AG04450 (cell line): Measurements from ENCODE around the gene GALNT1. TPM values are rescaled to one million over a fixed set of nuclear protein-coding genes. Genes with fewer than 3 reads are reported as not detected.
"Not testable (repeated sequence)": the region's sequence is repeated elsewhere in the genome, so short reads cannot be mapped to it uniquely, and the experiment has no call there.

Experiments
- CTCF ChIA-PET: fragments of 300-600, 350-600 bp; formaldehyde crosslinking; extraction: SDS; loops from one replicate; lab custom pipeline; 2022; ENCODE audit warnings: antibody characterized with exemption, inconsistent platforms; lab: Charles Lee
- POLR2A ChIA-PET: fragments of 350-600 bp; formaldehyde crosslinking; extraction: SDS; loops from one replicate; lab custom pipeline; 2021; ENCODE audit warnings: antibody characterized with exemption, inconsistent platforms; lab: Yijun Ruan, JAX
- DNase-seq: peaks from one replicate; pipeline ENCODE4 v3.0.0-alpha.2; 2011; ENCODE audit warnings: low read depth, low spot score
- H3K27ac ChIP-seq: one replicate; pipeline ENCODE4 v1.5.1; 2012; ENCODE audit warnings: low read depth, low read length, control low read depth
- H3K27me3 ChIP-seq: one replicate; pipeline ENCODE4 v1.6.0; 2012; ENCODE audit warnings: low read length; ENCODE audit not compliant: control insufficient read depth, insufficient read depth
- H3K4me3 ChIP-seq: 2 replicates; pipeline ENCODE4 v1.5.1; 2011; ENCODE audit warnings: mild to moderate bottlenecking, low read depth, low read length, control low read depth
- H3K9me3 ChIP-seq: 2 replicates; pipeline ENCODE4 v1.5.1; 2012; ENCODE audit warnings: low read length; ENCODE audit not compliant: control insufficient read depth, insufficient read depth
- CTCF ChIP-seq: IDR thresholded peaks from 2 replicates; pipeline ENCODE4 v1.5.1; 2011; ENCODE audit warnings: low read depth, low read length, control low read depth, inconsistent platforms
- polyA plus RNA-seq: library from polyadenylated mRNA; depleted of rRNA; stranded (reverse); fragments of >200 nt; gene quantifications from 2 replicates; pipeline ENCODE4 v1.2.3, GENCODE V29; 2011

Gene GALNT1
- polyA plus RNA-seq, 1 experiment = 69.5 TPM

DNA sequence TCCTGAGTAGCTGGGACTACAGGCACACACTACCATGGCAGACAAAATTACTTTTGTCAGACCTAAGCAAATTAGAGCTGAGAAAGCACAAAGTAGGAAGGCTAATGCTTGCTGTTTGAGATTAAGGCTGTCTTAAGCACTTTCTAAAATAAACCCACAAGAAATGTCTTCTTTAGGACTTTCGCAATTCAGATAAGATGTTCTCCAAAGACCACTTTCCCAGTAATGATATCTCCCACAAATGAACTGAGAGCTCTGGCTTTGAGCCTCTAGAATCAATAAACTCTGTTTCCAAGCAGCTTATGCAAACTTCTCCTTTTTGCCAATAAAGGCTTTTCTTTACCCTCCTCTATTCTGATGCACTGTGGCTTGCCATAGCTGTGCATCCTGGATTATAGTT is 32.0 kb upstream of the GALNT1 start:
- Histone ChIP-seq H3K4me3 (no peak overlapping the region), H3K27me3 (peaks cover 13% of the 10 kb centered on the region), H3K9me3 (no peaks in the 10 kb centered on the region), H3K27ac (no peak overlapping the region)
- TF ChIP-seq CTCF = no peak
- DNase-seq = no peak
- ChIA-PET POLR2A (no interaction called here), CTCF (no interaction called here)

- no peak for TF ChIP-seq CTCF
- Histone ChIP-seq H3K4me3 (no peak overlapping the region), H3K27ac (no peak overlapping the region), H3K27me3 (peaks cover 9% of the 10 kb centered on the region), H3K9me3 (no peaks in the 10 kb centered on the region)
- ChIA-PET CTCF (no interaction called here), POLR2A (no interaction called here)
- DNase-seq = no peak
These were observed 28.2 kb upstream of the GALNT1 start for GRCh38 chr18:35553300-35553699.

DNA sequence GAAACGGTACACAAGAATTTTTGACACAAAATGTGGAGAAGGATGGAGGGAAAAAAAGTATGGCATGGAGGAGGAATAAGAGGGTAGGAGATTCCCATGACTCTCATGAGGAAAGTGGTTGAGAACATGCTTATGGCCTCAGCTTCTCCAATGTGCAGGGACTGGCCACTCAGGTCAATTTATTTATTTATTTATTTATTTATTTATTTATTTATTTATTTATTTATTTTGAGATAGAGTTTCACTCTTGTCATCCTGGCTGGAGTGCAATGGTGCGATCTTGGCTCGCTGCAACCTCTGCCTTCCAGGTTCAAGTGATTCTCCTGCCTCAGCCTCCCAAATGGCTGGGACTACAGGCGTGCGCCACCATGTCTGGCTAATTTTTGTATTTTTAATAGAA is 26.0 kb upstream of the GALNT1 start:
- POLR2A ChIA-PET, CTCF ChIA-PET, H3K27ac ChIP-seq, H3K4me3 ChIP-seq, H3K9me3 ChIP-seq, DNase-seq: not testable (repeated sequence)
- peaks cover 16% of the 10 kb centered on the region for H3K27me3 ChIP-seq

- H3K9me3 ChIP-seq = no peaks in the 10 kb centered on the region
- DNase-seq = no peak
- peaks cover 7% of the 10 kb centered on the region for H3K27me3 ChIP-seq
- no peak overlapping the region for H3K4me3 ChIP-seq
- CTCF ChIA-PET = no interaction called here
- H3K27ac ChIP-seq = no peak overlapping the region
- TF ChIP-seq CTCF = no peak
- POLR2A ChIA-PET = no interaction called here
These were observed 21.7 kb upstream of the GALNT1 start for GRCh38 chr18:35559867-35560266.

DNA sequence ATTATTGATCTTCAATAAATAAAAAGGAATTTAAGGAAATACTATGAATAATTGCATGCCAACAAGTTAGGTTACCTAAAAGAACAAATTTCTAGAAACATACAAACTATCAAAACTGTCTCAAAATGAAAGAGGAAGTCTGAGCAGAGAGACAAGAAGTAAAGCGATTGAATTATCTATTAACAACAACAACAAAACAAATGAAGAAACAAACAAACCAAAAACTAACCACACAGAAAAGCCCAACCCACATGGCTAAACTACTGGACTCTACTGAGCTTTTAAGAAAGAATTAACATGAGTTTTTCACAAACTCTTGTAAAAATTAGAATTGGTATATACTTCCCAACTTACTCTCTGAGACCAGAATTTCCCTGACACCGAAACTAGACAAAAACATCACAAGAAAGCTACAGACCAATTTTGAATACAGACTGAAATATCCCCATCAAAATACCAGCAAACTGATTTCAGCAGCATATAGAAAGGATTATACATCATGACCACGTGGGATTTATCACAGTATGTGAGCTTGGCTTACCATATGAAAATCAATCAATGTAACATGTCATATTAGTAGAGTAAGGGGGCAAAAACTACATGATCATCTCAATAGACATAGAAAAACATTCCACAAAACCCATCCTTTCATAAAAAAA is 16.6 kb upstream of the GALNT1 start:
- no peak for TF ChIP-seq CTCF
- POLR2A ChIA-PET = no interaction called here
- CTCF ChIA-PET = interaction anchor here (0.7 kb wide), 1 partner anchor 1378 kb away, joined by 3 read pairs; no protein-coding TSS in a partner anchor
- DNase-seq = no peak
- H3K27me3 ChIP-seq = peaks cover 3% of the 10 kb centered on the region
- no peaks in the 10 kb centered on the region for H3K9me3 ChIP-seq
- no peak overlapping the region for H3K4me3 ChIP-seq
- H3K27ac ChIP-seq = no peak overlapping the region
